Cortex of kidney (tissue), 1 donor: Measurements from ENCODE around the gene XG.

Experiments used
- DNase-seq: peaks from one replicate; lab custom pipeline; 2025; lab: John Stamatoyannopoulos, UW

XG gene

DNA sequence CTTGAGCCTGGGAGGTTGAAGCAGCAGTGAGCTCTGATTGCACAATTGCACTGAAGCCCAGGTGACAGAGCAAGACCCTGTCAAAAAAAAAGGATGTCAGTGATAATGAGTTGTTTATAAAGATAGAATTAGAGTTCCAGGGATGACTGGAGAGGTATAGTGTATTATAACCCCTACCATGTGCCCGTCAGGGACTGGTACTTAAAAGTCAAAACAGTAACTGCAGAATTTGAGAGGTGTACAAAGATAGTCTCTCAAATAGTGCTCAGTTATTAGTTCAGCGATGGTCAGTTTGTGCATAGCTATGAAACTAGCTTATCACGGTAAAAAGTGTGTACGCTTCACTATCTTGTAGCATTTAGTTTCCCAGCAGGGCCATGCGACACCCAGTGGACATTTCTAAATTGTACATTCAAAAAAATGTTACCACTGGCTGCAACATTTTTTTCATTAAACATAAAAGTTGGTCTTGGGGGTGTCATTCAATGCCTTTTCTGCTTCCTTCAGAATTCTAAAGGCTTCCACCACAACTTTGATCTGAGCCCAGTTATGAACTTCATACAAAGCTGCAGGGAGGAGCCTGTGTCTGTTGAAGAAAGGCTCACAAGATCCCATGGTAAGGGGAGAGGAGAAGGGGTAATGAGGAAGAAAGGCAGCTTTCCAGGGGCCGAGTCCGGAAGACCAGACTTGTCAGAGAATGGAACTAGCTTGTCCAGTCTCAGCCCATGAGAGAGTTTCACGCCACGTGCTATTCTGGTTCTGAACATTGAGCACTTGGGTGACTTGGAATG is 67.7 kb downstream of the XG start:
- DNase-seq = no peak

DNA sequence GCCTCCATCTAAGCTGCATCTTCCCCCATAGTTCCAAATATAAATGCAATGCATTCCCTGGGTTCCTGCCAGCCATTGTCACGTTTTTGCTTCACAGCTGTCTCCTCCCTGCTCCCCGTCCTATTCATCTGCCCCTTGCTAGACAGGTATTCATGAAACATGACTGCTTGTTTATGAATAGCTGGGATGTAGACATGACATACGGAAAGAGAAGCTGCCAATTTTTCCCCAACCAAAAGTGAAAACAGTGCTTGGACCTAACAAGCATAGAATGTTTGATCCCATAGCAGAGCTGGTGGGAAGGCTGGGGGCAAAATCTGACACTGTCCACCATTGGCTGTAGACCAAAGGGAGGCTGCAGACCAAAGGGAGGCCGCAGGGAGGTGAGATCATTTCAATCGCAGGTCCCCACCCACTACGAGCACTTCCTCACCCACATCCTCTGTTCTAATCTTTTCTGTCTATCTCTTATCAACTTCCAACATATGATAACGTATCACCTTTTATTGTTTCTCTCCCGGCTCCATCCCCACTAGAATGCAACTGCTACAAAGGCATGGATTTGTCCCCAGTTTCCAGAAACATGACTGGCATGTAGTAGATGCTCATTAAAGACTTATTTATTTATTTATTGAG is 68.4 kb downstream of the XG start:
- no peak for DNase-seq

DNA sequence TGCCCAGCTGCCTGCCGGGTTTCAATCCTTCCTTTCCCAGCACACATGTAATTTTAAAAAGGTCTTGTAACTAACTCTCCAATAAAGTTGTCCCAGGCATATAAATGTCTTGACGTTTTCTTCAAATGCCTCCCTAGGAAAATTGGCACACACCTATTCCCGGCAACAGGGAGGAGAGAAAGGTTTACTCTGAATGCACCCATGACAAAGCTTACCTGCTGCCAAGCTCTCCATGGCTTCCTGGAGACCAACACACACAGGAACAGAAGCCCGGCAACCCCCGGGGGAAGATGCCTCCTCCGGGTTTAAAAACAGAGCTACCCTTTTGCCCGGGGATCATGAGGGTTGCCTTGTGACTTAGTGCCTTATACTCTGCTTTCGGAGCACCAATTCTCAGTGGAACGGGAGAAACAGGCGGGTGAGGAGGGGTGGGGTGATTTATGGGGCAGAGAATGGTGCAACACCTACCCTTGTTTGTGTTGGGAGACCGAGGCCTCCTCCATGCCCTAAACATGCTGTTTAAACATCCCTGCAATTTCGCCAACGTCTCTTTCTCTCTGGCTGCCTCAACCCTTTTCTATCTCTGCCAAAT is 72.1 kb downstream of the XG start:
- DNase-seq = no peak

DNA sequence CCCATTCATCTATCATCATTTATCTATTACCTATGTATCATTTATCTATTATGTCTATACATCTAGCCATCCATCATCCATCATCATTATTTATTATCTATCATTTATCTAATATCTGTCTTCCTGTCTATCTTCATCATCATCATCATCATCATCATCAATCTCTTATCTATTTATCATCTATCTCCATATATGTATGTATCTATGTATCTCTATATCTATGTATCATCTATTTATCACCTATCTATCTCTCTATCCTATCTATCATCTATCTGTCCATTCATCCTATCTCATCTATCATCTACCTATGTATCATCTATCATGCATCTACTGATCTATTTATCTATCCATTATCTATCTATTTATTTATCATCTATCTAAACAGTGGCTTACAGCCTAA is 73.0 kb downstream of the XG start:
- DNase-seq = no peak

DNA sequence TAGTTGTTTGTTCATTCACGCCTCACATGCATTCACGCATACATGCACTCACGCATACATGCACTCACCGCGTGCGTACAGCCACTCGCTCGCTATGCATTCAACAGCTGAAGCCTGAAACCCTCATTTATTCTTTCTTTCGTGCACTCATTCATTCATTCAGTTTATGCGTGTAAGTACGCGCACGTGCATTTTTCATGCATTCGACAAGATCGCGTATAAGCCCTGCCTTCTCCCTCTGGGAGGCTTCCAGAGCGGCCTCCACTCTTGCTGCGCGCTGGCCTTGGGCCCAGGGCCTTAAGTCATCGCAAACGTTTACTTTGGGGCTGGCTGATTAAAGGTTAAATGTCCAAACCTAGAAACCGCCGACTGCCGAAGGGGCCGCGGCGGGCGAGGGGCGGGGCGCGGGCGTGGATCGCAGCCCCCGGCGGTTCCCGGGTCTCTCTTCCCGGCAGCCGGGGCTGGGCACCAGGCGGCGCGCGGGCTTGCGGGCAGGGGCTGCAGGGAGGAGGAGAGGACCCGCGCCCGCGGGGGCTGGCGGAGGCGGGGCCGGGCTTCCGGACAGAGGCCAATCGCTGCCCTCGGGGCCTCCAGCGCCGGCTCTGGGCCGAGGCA is 76.6 kb downstream of the XG start, which contains the start of gene GYG2:
Gene GYG2, plus strand, starts transcription at position 587 of the 615 bp plus-strand sequence. CDS start 1,259 bp downstream, outside the sequence.
- DNase-seq = no peak

DNA sequence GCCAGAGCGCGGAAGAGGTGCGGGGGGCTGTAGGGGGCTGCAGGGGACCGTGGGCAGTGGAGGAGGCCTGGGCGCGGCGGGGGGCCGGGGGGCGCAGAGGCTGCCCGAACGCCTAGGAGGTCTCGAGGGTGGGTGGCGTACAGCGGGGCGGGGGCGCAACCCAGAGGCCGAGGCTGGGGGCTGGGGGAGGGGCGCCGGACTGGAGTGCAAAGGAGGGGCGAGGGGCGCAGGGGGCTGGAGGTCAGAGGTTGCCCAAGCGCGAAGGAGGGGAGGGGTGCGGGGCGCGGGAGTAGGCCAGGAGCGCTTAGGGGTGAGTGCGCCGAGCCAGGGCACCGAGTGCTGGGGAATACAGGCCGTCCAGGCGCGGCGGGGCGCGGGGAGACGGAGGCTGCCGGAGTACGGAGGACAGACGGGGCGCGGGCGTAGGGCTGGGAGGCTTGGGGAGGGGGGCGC is 77.1 kb downstream of the XG start:
- DNase-seq = no peak

DNA sequence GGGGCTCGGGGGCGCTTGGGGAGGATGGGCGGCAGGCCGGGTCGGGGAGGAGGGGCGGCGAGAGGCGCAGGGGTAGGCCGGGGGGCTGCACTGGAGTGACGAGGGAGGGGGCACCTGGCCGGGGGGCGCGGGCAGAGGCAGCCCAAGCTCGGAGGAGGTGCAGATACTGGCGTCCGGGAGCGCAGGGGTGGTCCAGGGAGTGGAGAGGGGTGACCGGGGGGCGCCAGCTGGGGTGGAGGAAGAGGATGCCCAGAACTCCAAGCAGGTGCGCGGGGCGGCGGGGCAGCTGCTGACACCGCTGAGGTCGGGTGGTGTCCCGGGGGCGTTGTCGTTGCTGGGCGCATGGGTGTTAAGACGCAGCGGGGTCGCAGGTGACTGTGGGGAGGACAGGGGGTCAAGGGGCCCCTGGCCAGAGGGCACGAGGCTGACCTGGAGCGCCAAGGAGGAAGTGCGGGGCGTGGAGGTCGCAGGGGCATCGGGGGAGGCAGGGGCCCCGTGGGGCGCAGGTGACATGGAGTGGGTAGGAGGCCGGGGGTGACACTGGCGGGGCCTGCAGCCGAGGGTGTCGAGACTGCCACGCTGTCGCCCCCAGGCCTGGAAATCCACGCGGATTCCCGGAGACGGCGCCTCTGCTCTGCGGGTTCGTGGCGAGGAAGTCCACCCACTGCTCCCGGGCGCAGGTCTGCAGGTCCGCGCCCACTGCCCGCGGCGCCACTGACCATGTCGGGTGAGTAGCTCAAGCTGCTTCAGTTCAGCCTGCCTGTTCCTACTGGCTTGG is 77.8 kb downstream of the XG start:
- no peak for DNase-seq

DNA sequence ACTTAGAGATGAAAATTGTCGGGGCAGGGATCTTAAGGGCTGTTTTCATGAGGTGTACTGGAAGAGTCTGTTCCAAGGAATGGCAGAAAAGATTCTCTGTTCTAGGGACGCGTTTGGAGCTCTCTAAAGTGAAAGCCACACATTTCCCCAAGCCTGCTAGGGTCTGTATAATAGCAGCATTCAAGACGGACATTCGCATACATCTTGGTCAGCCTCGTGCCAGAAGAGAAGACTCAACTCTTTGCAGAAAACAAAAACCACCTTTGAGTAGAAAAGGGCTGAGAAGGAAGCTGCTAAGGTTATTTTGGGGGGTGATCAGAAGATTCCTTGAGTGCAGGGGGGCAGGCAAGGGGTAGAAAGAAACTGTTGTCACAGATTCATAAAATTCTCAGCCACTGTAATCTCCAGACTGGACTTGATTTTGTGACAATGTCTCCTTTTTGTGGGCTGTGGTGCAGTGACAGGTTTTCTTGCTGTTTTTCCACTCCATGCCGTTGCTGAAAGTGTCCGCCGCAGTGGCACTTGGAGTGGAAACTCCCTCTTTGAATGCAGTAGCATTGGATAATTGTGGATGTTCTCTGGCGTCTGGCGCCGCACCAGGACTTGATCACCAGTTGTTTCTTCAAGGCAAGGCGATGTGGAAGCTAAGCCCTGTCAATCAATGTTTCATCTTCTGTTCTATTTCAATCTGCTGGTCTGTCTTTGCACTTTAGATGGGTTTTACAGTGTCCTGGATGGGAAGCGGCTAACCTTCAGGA is 79.8 kb downstream of the XG start:
- no peak for DNase-seq

DNA sequence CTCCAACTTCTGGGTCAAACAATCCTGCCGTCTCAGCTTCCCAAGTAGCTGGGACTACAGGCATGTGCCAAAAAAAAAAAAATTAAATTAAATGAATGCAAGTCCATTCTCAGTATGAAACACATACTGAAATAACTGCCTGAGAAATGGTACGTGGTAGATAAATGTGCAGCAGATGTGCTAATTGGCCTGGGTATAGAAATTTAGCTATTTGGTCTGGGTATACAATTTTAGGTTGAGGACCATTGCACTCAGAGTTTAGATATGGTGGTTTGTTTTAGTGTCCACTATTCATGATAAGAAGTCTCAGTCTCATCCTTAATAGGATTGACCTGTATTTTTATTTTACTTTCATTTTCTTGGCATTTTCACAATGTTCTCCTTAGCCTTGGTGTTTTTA is 86.1 kb downstream of the XG start:
- no peak for DNase-seq

DNA sequence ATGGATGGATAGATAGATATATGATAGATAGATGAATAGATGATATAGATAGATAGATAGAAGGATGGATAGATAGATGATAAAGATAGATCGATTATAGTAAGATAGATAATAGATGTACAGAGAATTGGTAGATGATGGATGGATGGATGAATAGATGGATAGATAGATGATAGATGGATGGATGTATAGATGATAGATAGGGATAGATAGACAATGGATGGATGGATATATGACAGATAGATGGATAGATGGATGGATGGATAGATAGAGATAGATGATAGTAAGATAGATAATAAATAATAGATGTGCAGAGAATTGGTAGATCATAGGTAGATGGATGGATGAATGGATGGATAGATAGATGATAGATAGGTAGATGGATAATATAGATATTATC is 89.1 kb downstream of the XG start:
- DNase-seq = no peak

DNA sequence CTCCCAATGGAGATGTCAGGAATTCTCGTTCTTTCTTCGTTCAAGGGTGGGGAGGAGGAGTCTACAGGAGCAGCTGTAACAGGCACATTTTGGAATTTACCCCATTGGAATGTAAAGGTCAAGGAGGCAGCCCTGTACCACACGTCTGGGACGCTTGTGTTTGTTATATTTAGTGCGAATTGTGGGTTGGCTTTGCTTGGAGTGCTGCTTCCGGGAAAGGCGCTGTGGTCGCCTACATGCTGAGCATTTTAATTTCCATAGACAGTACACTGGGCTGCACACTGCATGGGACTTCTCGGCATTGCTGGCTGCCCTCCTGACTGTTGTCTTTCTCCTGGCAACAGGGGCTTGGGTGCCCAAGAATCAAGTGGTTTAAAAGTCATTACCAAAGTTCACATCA is 89.7 kb downstream of the XG start:
- no peak for DNase-seq

DNA sequence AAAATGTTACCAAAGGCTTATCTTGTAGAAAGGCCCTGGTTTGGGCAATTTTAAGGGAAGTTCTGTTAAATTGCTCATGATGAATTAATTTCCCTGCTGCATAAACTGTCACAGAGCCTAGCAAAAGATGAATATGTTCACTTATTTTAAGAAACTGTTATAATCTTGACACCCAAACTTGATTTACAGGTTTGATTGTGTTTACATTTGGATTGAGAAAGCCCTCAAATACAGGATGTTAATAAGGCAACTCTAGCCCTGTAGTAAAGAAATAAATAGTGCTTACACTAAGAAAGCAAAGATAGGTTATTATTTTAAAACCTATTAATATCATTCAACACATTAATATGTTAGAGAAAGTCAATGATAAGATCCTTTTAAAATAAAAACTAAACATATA is 95.2 kb downstream of the XG start:
- DNase-seq = no peak

DNA sequence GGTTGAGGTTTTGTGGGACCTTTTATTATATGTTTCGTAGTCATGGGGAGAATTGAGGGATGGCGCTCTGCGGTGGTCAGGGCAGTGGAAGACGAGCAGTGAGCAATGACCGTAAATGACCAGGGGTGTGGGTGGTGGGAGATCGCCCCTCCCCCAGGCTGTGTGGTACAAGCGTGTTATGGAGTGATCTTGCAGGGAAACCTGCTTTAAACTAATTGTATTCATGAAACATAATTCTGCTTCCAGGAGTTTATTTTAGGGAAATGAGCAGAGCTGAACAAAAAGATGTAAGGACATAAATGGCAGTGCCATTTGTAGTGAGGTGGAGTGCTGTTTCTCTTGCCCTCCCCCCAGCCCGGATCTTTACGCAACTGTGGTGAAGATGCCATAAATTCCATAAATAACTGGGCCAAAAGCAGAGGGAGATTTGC is 97.0 kb downstream of the XG start:
- DNase-seq = no peak

DNA sequence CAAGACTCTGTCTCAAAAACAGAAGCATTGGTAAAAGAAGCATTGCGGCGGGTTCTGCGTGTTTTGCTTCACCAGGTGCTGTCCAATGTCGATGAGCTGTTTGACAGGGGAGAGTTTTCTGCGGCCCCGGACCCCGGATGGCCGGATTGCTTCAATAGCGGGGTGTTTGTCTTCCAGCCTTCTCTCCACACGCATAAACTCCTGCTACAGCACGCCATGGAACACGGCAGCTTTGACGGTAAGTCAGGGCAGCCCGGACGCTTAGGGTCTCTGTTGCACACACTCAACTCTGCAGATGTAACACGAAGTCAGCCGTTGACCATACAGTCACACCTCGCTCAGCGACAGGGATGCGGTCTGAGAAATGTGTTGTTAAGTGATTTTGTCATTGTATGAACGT is 103.1 kb downstream of the XG start:
- no peak for DNase-seq

DNA sequence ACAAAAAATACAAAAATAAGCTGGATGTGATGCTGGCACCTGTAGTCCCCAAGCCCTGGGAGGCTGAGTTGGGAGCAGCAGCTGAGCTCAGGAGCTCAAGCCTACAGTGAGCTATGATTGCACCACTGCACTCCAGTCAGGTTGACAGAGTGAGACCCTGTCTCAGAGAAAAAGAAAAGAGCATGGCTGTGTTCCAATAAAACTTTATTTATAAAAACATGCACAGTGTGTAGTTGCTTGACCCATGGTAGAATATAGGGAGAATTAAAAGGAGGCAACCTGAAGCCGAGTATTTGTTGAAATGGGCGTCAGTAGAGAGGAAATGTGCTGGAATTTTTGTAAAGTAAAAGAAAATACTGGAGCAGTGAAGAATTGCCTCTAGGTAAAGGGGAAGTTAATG is 103.9 kb downstream of the XG start:
- DNase-seq = no peak

DNA sequence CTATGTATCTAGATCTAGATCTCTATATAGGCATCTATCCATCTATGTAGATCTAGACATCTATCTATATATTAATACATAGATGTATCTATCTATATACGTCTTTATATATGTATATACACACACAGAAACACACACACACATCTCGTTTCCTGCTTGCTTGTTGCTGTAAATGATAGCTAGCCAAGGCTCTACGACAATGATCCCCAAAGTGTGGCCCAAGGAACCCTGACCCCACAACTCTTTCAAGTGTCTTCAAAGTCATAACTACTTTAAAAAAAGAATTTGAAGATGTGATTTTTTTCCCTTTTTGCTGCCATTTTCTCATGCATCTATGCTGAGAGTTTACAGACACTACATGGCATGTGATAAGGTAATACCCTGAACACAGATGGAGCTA is 105.7 kb downstream of the XG start:
- no peak for DNase-seq

DNA sequence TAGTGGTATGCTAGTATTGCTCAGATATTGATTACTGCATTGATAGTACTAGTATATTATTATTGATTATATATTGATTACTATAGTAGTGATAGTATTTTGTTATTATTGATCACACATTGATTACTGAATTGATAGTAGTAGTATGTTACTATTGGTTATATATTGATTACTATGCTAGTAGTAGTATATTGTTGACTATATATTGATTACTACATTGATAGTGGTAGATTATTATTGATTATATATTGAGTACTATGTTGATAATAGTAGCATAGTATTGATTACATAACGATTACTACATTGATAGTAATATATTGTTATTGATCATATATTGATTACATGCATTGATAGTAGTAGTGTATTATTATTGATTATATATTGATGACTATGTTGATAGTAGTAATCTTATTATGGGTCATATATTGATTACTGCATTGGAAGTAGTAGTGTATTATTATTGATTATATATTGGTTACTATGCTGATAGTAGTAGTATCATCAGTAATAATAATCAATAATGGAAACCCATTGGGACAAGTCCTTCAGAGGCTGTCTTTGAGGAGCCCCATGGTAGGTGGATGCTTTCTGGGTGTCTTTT is 107.5 kb downstream of the XG start:
- DNase-seq = no peak

DNA sequence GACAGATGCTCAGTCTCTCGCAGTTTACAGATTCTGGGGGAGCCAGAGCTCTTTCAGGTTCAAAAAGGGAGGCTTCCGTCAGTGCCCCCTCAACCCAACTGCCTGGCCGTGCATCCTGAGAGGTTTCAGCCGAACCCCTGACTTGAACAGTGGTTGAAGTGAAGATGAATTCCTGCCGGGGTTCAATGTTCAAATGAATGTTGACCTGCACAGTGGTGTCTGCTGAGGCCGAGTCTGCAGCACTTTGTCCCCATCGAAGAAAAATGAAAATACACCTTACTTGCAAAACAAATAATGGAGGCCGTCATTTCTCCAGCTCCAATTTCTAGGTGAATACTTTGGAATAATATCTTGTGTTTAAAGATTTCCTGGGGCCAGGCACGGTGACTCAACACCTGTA is 110.6 kb downstream of the XG start:
- no peak for DNase-seq

DNA sequence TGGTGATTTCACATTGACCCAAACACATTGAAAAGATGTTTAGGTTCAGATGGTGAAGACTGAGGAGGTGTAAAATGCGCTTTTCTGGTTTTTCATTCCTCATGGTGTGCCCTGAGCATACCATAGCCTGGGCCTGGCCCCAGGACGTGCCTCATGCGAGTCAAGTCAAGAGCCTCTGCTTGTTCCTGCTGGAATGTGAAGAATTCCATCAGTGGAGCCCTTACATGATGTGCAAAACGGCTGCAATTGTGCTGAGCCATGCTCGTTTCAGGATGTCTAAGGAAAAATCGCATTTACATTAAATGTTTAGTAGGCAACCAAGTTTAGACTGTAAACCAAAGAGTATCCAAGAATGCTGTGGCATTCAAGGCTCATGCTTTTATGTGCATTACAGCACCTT is 111.8 kb downstream of the XG start:
- DNase-seq = no peak
